ENCODE measurements around the gene DLD. TPM values are rescaled to one million over a fixed set of nuclear protein-coding genes. Genes with fewer than 3 reads are reported as not detected.
A peak's percentile ranks its signal among the peaks of the same experiment; 100 is the strongest.
"Not testable (repeated sequence)": the region's sequence is repeated elsewhere in the genome, so short reads cannot be mapped to it uniquely, and the experiment has no call there.

DLD gene
- total RNA-seq, 1 donor from 2014 or later: 60.3 TPM

DNA sequence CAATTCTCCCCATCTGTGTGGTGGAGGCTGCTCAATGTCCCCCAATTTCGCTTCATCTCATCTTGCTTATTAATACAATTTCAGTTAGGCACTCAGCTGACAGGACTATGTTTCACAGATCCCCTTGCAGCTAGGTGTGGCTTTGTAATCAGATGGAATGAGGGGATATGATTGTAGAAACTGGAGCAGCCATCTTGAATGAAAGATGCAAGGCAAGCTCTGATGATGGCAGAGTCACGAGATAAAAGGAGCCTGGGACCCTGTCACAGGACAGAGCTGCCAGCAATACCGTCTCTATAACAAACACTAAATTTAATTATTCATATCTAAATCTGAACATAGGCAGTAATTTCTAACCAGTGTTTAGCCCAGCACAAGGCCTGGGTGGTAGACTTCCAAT lies 991 bp upstream of the DLD start:
- Mint-ChIP-seq H3K4me1 (ENCODE audit: low read depth) (peaks cover 34% of the 10 kb centered on the region), H3K9me3 (ENCODE audit: low read depth) (no peaks in the 10 kb centered on the region), H3K4me3 (ENCODE audit: unreplicated experiment) (no peak overlapping the region), H3K27me3 (ENCODE audit: low read depth) (peaks cover 13% of the 10 kb centered on the region), H3K27ac (ENCODE audit: unreplicated experiment) (no peak overlapping the region), H3K36me3 (ENCODE audit: low read depth) (peaks cover 3% of the 10 kb centered on the region)
- TF ChIP-seq, protein P1, sequence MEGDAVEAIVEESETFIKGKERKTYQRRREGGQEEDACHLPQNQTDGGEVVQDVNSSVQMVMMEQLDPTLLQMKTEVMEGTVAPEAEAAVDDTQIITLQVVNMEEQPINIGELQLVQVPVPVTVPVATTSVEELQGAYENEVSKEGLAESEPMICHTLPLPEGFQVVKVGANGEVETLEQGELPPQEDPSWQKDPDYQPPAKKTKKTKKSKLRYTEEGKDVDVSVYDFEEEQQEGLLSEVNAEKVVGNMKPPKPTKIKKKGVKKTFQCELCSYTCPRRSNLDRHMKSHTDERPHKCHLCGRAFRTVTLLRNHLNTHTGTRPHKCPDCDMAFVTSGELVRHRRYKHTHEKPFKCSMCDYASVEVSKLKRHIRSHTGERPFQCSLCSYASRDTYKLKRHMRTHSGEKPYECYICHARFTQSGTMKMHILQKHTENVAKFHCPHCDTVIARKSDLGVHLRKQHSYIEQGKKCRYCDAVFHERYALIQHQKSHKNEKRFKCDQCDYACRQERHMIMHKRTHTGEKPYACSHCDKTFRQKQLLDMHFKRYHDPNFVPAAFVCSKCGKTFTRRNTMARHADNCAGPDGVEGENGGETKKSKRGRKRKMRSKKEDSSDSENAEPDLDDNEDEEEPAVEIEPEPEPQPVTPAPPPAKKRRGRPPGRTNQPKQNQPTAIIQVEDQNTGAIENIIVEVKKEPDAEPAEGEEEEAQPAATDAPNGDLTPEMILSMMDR (IDR thresholded peaks at IDR 0.05): no peak
- no peak for DNase-seq (ENCODE audit: low spot score)

GRCh38 chr7:107890493-107890961 lies 456 bp upstream of the DLD start:
- H3K4me1 Mint-ChIP-seq (ENCODE audit: low read depth): peaks cover 34% of the 10 kb centered on the region
- peaks cover 4% of the 10 kb centered on the region for H3K36me3 Mint-ChIP-seq (ENCODE audit: low read depth)
- DNase-seq (ENCODE audit: low spot score): no peak
- TF ChIP-seq, protein P1 (IDR thresholded peaks at IDR 0.05): no peak
- peak overlapping the region; percentile 100 for H3K27ac Mint-ChIP-seq (ENCODE audit: unreplicated experiment)
- H3K4me3 Mint-ChIP-seq (ENCODE audit: unreplicated experiment): peak overlapping the region; percentile 100
- H3K27me3 Mint-ChIP-seq (ENCODE audit: low read depth): peaks cover 10% of the 10 kb centered on the region
- H3K9me3 Mint-ChIP-seq (ENCODE audit: low read depth): no peaks in the 10 kb centered on the region

GRCh38 chr7:107891636-107892366 lies 818 bp downstream of the DLD start:
- Mint-ChIP-seq H3K27me3 (ENCODE audit: low read depth) (no peaks in the 10 kb centered on the region), H3K4me3 (ENCODE audit: unreplicated experiment) (peak overlapping the region; percentile 100), H3K36me3 (ENCODE audit: low read depth) (peaks cover 9% of the 10 kb centered on the region), H3K27ac (ENCODE audit: unreplicated experiment) (peak overlapping the region; percentile 100), H3K9me3 (ENCODE audit: low read depth) (no peaks in the 10 kb centered on the region), H3K4me1 (ENCODE audit: low read depth) (peaks cover 38% of the 10 kb centered on the region)
- TF ChIP-seq, protein P1 (IDR thresholded peaks at IDR 0.05): no peak
- no peak for DNase-seq (ENCODE audit: low spot score)

GRCh38 chr7:107892367-107892741 lies 1.4 kb downstream of the DLD start:
- H3K9me3 Mint-ChIP-seq (ENCODE audit: low read depth); H3K36me3 Mint-ChIP-seq (ENCODE audit: low read depth); DNase-seq (ENCODE audit: low spot score); H3K27me3 Mint-ChIP-seq (ENCODE audit: low read depth); H3K27ac Mint-ChIP-seq (ENCODE audit: unreplicated experiment): not testable (repeated sequence)
- Mint-ChIP-seq H3K4me1 (ENCODE audit: low read depth) (peaks cover 42% of the 10 kb centered on the region), H3K4me3 (ENCODE audit: unreplicated experiment) (peak overlapping the region; percentile 100)

DNA sequence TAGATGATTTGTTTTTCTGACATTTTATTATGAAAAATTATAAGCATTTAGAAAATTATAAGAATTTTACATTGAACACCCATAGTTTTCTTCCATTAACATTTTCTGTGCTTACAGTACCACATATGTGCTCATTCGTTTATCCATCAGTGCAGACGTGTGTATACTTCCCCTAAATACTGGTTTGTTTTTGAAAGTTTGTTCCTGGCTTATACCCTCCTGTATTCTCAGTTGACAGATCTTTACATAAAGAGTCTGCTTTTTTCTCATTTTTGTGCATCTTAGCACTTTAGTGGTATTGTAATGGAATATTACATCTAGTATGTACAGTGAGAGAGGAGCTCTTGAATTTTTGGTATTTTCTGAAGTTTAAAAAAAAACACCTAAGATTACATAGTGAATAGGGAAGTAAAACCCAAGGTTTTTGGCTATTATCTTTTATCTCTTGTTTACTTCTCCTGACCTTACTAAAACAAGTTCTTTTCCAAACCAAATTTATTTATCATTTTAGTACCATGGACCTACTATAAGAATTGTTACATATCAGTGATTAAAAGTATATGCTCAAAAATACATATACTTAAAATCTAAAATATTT lies 8.1 kb downstream of the DLD start:
- TF ChIP-seq, protein P1 (IDR thresholded peaks at IDR 0.05): no peak
- Mint-ChIP-seq H3K4me3 (ENCODE audit: unreplicated experiment) (no peak overlapping the region), H3K9me3 (ENCODE audit: low read depth) (no peaks in the 10 kb centered on the region), H3K27me3 (ENCODE audit: low read depth) (no peaks in the 10 kb centered on the region), H3K36me3 (ENCODE audit: low read depth) (peaks cover 15% of the 10 kb centered on the region), H3K27ac (ENCODE audit: unreplicated experiment) (no peak overlapping the region), H3K4me1 (ENCODE audit: low read depth) (peaks cover 36% of the 10 kb centered on the region)
- DNase-seq (ENCODE audit: low spot score): no peak

Measured in chondrocyte (in vitro differentiated cells).